ENCODE data around the gene CDHR3. TPM values are rescaled to one million over a fixed set of nuclear protein-coding genes. Genes with fewer than 3 reads are reported as not detected.

Gene CDHR3
- total RNA-seq, 1 donor from 2014 or later, result 1.1 TPM

- H3K4me3 ChIP-seq (ENCODE audit: low read depth, low read length), result no peak overlapping the region
- H3K36me3 ChIP-seq (ENCODE audit: control insufficient read depth, insufficient read depth, low read length), result no peaks in the 10 kb centered on the region
- DNase-seq (ENCODE audit: low read depth) (no peak), FAIRE-seq (no peak)
- no peak for TF ChIP-seq CTCF (IDR thresholded peaks at IDR 0.05; ENCODE audit: insufficient read depth, low read length, severe bottlenecking)
- H3K27me3 ChIP-seq (ENCODE audit: control insufficient read depth, insufficient read depth, low read length), result no peaks in the 10 kb centered on the region
Observed at GRCh38 chr7:105924945-105925344, 38.1 kb upstream of the CDHR3 start.

GRCh38 chr7:105926131-105926530, 36.9 kb upstream of the CDHR3 start:
- DNase-seq (ENCODE audit: low read depth), result no peak
- no peak for TF ChIP-seq CTCF (IDR thresholded peaks at IDR 0.05; ENCODE audit: insufficient read depth, low read length, severe bottlenecking)
- Histone ChIP-seq H3K4me3 (ENCODE audit: low read depth, low read length) (no peak overlapping the region), H3K27me3 (ENCODE audit: control insufficient read depth, insufficient read depth, low read length) (no peaks in the 10 kb centered on the region), H3K36me3 (ENCODE audit: control insufficient read depth, insufficient read depth, low read length) (no peaks in the 10 kb centered on the region)
- FAIRE-seq, result no peak

GRCh38 chr7:105931179-105931578, 31.9 kb upstream of the CDHR3 start:
- no peak for DNase-seq (ENCODE audit: low read depth)
- Histone ChIP-seq H3K27me3 (ENCODE audit: control insufficient read depth, insufficient read depth, low read length) (no peaks in the 10 kb centered on the region), H3K4me3 (ENCODE audit: low read depth, low read length) (no peak overlapping the region), H3K36me3 (ENCODE audit: control insufficient read depth, insufficient read depth, low read length) (no peaks in the 10 kb centered on the region)
- TF ChIP-seq CTCF (IDR thresholded peaks at IDR 0.05; ENCODE audit: insufficient read depth, low read length, severe bottlenecking), result no peak
- no peak for FAIRE-seq

- H3K27me3 ChIP-seq (ENCODE audit: control insufficient read depth, insufficient read depth, low read length), result no peaks in the 10 kb centered on the region
- peak; percentile 10 for DNase-seq (ENCODE audit: low read depth)
- no peak for FAIRE-seq
- H3K4me3 ChIP-seq (ENCODE audit: low read depth, low read length), result no peak overlapping the region
- no peaks in the 10 kb centered on the region for H3K36me3 ChIP-seq (ENCODE audit: control insufficient read depth, insufficient read depth, low read length)
- no peak for TF ChIP-seq CTCF (IDR thresholded peaks at IDR 0.05; ENCODE audit: insufficient read depth, low read length, severe bottlenecking)
Observed at GRCh38 chr7:105932835-105933477, 30.1 kb upstream of the CDHR3 start.

GRCh38 chr7:105934572-105935185, 28.4 kb upstream of the CDHR3 start:
- DNase-seq (ENCODE audit: low read depth), result peak; percentile 7
- no peaks in the 10 kb centered on the region for H3K27me3 ChIP-seq (ENCODE audit: control insufficient read depth, insufficient read depth, low read length)
- H3K36me3 ChIP-seq (ENCODE audit: control insufficient read depth, insufficient read depth, low read length), result no peaks in the 10 kb centered on the region
- no peak for TF ChIP-seq CTCF (IDR thresholded peaks at IDR 0.05; ENCODE audit: insufficient read depth, low read length, severe bottlenecking)
- no peak overlapping the region for H3K4me3 ChIP-seq (ENCODE audit: low read depth, low read length)
- FAIRE-seq, result no peak
